Testis (tissue), 3 donors: ENCODE data around the gene CALCOCO2. TPM values are rescaled to one million over a fixed set of nuclear protein-coding genes. Genes with fewer than 3 reads are reported as not detected.

ENCODE experiments used
- DNase-seq: peaks from one replicate; pipeline ENCODE4 v3.0.0-alpha.2; 2019
- H3K27ac ChIP-seq, 2 donors: fragments of 200-600 bp; sonication (generic); one replicate each; pipeline ENCODE4 v1.5.1; 2019
- H3K27me3 ChIP-seq: fragments of 200-600 bp; sonication (generic); one replicate; pipeline ENCODE4 v1.5.1; 2019
- H3K36me3 ChIP-seq: fragments of 200-600 bp; sonication (generic); one replicate; pipeline ENCODE4 v1.5.1; 2017; ENCODE audit warnings: low read depth; ENCODE audit errors: missing control alignments
- H3K4me1 ChIP-seq: fragments of 200-600 bp; sonication (generic); one replicate; pipeline ENCODE4 v1.5.1; 2019
- H3K4me3 ChIP-seq, 2 donors: fragments of 200-600 bp; sonication (generic); one replicate each; pipeline ENCODE4 v1.5.1; 2017 to 2019
- H3K9me3 ChIP-seq: fragments of 200-600 bp; sonication (generic); one replicate; pipeline ENCODE4 v1.5.1; 2017
- CTCF ChIP-seq, 3 experiments: fragments of 450-650 bp in 2 of 3; fragments of 200-600 bp in 1 of 3; sonication (generic) in 1 of 3; IDR thresholded peaks; one replicate each; pipeline ENCODE4 v1.5.1; 2016 to 2019; ENCODE audit warnings: antibody characterized with exemption in 3 of 3, mild to moderate bottlenecking in 2 of 3, moderate library complexity in 1 of 3
- POLR2A ChIP-seq: fragments of 450-650 bp; IDR thresholded peaks from one replicate; pipeline ENCODE4 v1.6.1; 2017; ENCODE audit warnings: antibody characterized with exemption, mild to moderate bottlenecking, moderate library complexity
- WGBS, 2 donors: methylation state at CpG; one replicate each; pipeline ENCODE4 v1.1.5; 2018; 5-methylcytosine and 5-hydroxymethylcytosine counted together
- intact Hi-C: fragments of 100-400 bp; cut with DNase I; formaldehyde crosslinking; loops from one replicate; pipeline ENCODE4 v1.15.1; 2023; ENCODE audit warnings: low total_unique reads
- polyA plus RNA-seq: library from polyadenylated mRNA; stranded (reverse); fragments of 350-450 nt; fragmentation: Illumina TruSeq; extraction: RNeasy Lipid Tissue Mini Kit (QIAGEN cat#74804); gene quantifications from one replicate; pipeline ENCODE4 v1.2.3, GENCODE V29; 2014; ENCODE audit warnings: low read depth, low replicate concordance; ENCODE audit not compliant: insufficient read depth
- small RNA-seq, 2 donors: library from RNA; depleted of rRNA; stranded (forward); fragments of <200 nt; gene quantifications; one replicate each; pipeline ENCODE3, GENCODE V24; 2016
- total RNA-seq, 2 donors: library from RNA; depleted of rRNA; stranded (reverse); fragments of >200 nt; gene quantifications; one replicate each; pipeline ENCODE4 v1.2.3, GENCODE V29; 2016

The CALCOCO2 gene
- total and polyA plus RNA-seq, 3 donors from 2014 or later, result 117 to 351 (median 153) TPM

GRCh38 chr17:48909783-48910182 lies 78.9 kb downstream of the CALCOCO2 start:
- intact Hi-C loops, result no loop called here
- Histone ChIP-seq H3K4me3 (peak overlapping the region in 1 of 2 donors; percentile 82), H3K9me3 (no peaks in the 10 kb centered on the region), H3K27me3 (no peaks in the 10 kb centered on the region), H3K4me1 (peaks cover 21% of the 10 kb centered on the region), H3K27ac (no peak overlapping the region), H3K36me3 (no peaks in the 10 kb centered on the region)
- DNase-seq, result no peak
- TF ChIP-seq CTCF (IDR thresholded peaks at IDR 0.05) (no peak), POLR2A (no peak)
- WGBS, 2 donors, result 36 to 38% methylated on average over 4 of the region's 4 CpGs

- intact Hi-C loops, result no loop called here
- WGBS, 2 donors, result 32 to 45% methylated on average over 2 of the region's 2 CpGs
- no peak overlapping the region for H3K4me3 ChIP-seq
- no peak overlapping the region for H3K27ac ChIP-seq
- peaks cover 21% of the 10 kb centered on the region for H3K4me1 ChIP-seq
- no peaks in the 10 kb centered on the region for H3K27me3 ChIP-seq
- TF ChIP-seq POLR2A, result no peak
- no peak for TF ChIP-seq CTCF (IDR thresholded peaks at IDR 0.05)
- H3K36me3 ChIP-seq, result no peaks in the 10 kb centered on the region
- DNase-seq, result no peak
- H3K9me3 ChIP-seq, result no peaks in the 10 kb centered on the region
These were observed 79.5 kb downstream of the CALCOCO2 start for GRCh38 chr17:48910370-48910769.

GRCh38 chr17:48912476-48912875 lies 81.6 kb downstream of the CALCOCO2 start:
- Histone ChIP-seq H3K27me3 (no peaks in the 10 kb centered on the region), H3K4me3 (no peak overlapping the region), H3K9me3 (no peaks in the 10 kb centered on the region), H3K36me3 (no peaks in the 10 kb centered on the region), H3K4me1 (peaks cover 21% of the 10 kb centered on the region), H3K27ac (no peak overlapping the region)
- 88 to 89% methylated on average over 2 of the region's 2 CpGs for WGBS, 2 donors
- no peak for DNase-seq
- no peak for TF ChIP-seq POLR2A
- TF ChIP-seq CTCF (IDR thresholded peaks at IDR 0.05), result no peak
- intact Hi-C loops, result no loop called here

Small RNA genes lying within 50 kb of the gene (small RNA-seq; reads per million reads assigned to genes)
- 0 reads per million in 2 donors for gene AC068531.1
- 0 reads per million in 2 donors for gene RF00263

Other genes with a start within 250 kb of the CALCOCO2 start
- 10 to 100 TPM in 1 of 2 donors, 1 to 10 TPM in 1; 9.2 to 10.6 TPM for gene HOXB3, start 240.8 kb upstream of the CALCOCO2 start, total RNA-seq
- 11.4 TPM for gene HOXB3, start 240.8 kb upstream of the CALCOCO2 start, polyA plus RNA-seq
- gene HOXB5, start 237.3 kb upstream of the CALCOCO2 start, total RNA-seq, result under 1 TPM; 0.50 to 0.71 TPM
- gene HOXB5, start 237.3 kb upstream of the CALCOCO2 start, polyA plus RNA-seq, result 1.7 TPM
- gene HOXB6, start 226.0 kb upstream of the CALCOCO2 start, total RNA-seq, result 1 to 10 TPM; 2.0 to 4.3 TPM
- 3.0 TPM for gene HOXB6, start 226.0 kb upstream of the CALCOCO2 start, polyA plus RNA-seq
- gene HOXB7, start 220.0 kb upstream of the CALCOCO2 start, total RNA-seq, result 1 to 10 TPM; 2.8 to 3.2 TPM
- 4.4 TPM for gene HOXB7, start 220.0 kb upstream of the CALCOCO2 start, polyA plus RNA-seq
- 1 to 10 TPM; 2.0 to 2.7 TPM for gene HOXB8, start 215.7 kb upstream of the CALCOCO2 start, total RNA-seq
- gene HOXB8, start 215.7 kb upstream of the CALCOCO2 start, polyA plus RNA-seq, result 1.2 TPM
- under 1 TPM; 0.31 to 0.94 TPM for gene HOXB9, start 204.7 kb upstream of the CALCOCO2 start, total RNA-seq
- 0.76 TPM for gene HOXB9, start 204.7 kb upstream of the CALCOCO2 start, polyA plus RNA-seq
- not detected for gene PRAC1, start 108.5 kb upstream of the CALCOCO2 start, total RNA-seq
- gene PRAC1, start 108.5 kb upstream of the CALCOCO2 start, polyA plus RNA-seq, result not detected
- 1 to 10 TPM; 2.6 to 3.2 TPM for gene PRAC2, start 107.8 kb upstream of the CALCOCO2 start, total RNA-seq
- 0.86 TPM for gene PRAC2, start 107.8 kb upstream of the CALCOCO2 start, polyA plus RNA-seq
- under 1 TPM in 1 of 2 donors, not detected in 1; 0.24 TPM for gene HOXB13, start 102.3 kb upstream of the CALCOCO2 start, total RNA-seq
- not detected for gene HOXB13, start 102.3 kb upstream of the CALCOCO2 start, polyA plus RNA-seq
- 10 to 100 TPM; 18.5 to 44.3 TPM for gene TTLL6, start 13.8 kb upstream of the CALCOCO2 start, total RNA-seq
- gene TTLL6, start 13.8 kb upstream of the CALCOCO2 start, polyA plus RNA-seq, result 70.9 TPM
- gene ATP5MC1, start 61.8 kb downstream of the CALCOCO2 start, total RNA-seq, result 10 to 100 TPM; 59.9 to 62.6 TPM
- gene ATP5MC1, start 61.8 kb downstream of the CALCOCO2 start, polyA plus RNA-seq, result 124 TPM
- gene UBE2Z, start 77.4 kb downstream of the CALCOCO2 start, total RNA-seq, result 100 to 1,000 TPM in 1 of 2 donors, 10 to 100 TPM in 1; 82.3 to 107 TPM
- 74.6 TPM for gene UBE2Z, start 77.4 kb downstream of the CALCOCO2 start, polyA plus RNA-seq
- 100 to 1,000 TPM in 1 of 2 donors, 10 to 100 TPM in 1; 71.9 to 100 TPM for gene SNF8, start 113.8 kb downstream of the CALCOCO2 start, total RNA-seq
- gene SNF8, start 113.8 kb downstream of the CALCOCO2 start, polyA plus RNA-seq, result 123 TPM
- gene GIP, start 137.6 kb downstream of the CALCOCO2 start, total RNA-seq, result 1 to 10 TPM in 1 of 2 donors, not detected in 1; 1.3 TPM
- not detected for gene GIP, start 137.6 kb downstream of the CALCOCO2 start, polyA plus RNA-seq
- gene IGF2BP1, start 166.3 kb downstream of the CALCOCO2 start, total RNA-seq, result 10 to 100 TPM; 19.3 to 19.9 TPM
- 10.4 TPM for gene IGF2BP1, start 166.3 kb downstream of the CALCOCO2 start, polyA plus RNA-seq